Brain microvascular endothelial cell (primary cell): ENCODE measurements around the gene RAP1GAP.

Experiments
- DNase-seq: peaks from one replicate; pipeline ENCODE4 v3.0.0-alpha.2; 2020
- H3K27ac ChIP-seq: fragments of 250-450 bp; sonication (Bioruptor Pico); 2 replicates; pipeline ENCODE4 v1.5.1; 2020; ENCODE audit warnings: mild to moderate bottlenecking, moderate library complexity
- H3K27me3 ChIP-seq: fragments of 250-450 bp; sonication (Bioruptor Pico); replicated peaks from 2 replicates; pipeline ENCODE4 v1.5.1; 2020; ENCODE audit warnings: mild to moderate bottlenecking
- H3K36me3 ChIP-seq: fragments of 250-450 bp; sonication (Bioruptor Pico); replicated peaks from 2 replicates; pipeline ENCODE4 v1.5.1; 2020; ENCODE audit warnings: mild to moderate bottlenecking
- H3K4me3 ChIP-seq: 2 replicates; pipeline ENCODE4 v1.5.1; 2011; ENCODE audit warnings: low read depth, mild to moderate bottlenecking, control low read depth, low read length, moderate library complexity
- in situ Hi-C: cut with HindIII; loops from 2 replicates; pipeline ENCODE4 v1.10.0; 2017; ENCODE audit warnings: low sequenced_read_pairs, low pct_ligation_motif_present
- TF ChIP-seq, protein P1 (sequence below): IDR thresholded peaks from 2 replicates; pipeline ENCODE4 v1.5.1; 2011; ENCODE audit warnings: low read depth, mild to moderate bottlenecking, moderate library complexity, low read length, control low read depth, inconsistent platforms; ENCODE audit errors: missing control alignments

Gene RAP1GAP

DNA sequence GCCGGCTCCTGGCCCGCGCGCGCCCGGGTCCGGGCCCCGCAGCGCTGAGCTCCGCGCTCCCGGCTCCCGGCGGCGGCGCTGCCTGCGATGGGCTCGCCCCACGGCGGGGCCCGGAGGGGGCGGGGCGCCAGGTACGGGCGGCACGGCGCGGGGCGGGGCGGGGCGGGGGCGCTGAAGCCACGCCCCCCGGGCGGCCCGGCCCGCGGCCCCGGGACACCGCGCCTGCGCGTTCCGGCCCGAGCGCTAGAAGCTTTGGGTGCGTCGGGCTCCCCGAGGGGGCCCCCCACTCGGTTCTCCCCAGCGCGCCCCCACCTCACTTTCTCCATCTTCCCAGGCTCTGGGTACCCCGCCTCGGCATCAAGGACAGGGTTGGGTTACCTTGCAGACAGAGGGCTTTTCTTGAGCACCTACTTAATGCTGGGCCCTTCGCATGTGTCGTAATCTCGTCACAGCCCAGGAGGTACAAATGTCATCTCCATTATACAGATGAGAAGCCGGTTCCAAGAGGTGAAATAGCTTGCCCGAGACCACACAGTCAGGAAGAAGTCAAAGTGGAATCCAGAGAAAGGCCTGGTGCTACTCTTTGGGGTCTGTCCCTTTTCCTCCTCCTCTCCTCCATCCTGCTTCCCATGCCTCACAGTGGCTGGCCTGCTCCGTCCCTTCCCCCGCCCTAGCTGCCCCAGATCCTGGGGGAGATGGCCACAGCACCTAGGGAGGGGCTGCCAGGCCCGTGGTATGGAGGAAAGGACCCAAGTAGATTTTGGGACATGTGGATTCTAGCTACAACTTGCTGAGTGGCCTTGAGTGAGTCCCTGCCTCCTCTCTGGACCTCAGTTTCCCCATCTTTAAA lies 46.5 kb downstream of the RAP1GAP start:
- Histone ChIP-seq H3K36me3 (no peaks in the 10 kb centered on the region), H3K27me3 (peaks cover 17% of the 10 kb centered on the region), H3K27ac (no peak overlapping the region), H3K4me3 (peak overlapping the region; percentile 30)
- DNase-seq = no peak
- in situ Hi-C loops = no loop called here
- TF ChIP-seq, protein P1, sequence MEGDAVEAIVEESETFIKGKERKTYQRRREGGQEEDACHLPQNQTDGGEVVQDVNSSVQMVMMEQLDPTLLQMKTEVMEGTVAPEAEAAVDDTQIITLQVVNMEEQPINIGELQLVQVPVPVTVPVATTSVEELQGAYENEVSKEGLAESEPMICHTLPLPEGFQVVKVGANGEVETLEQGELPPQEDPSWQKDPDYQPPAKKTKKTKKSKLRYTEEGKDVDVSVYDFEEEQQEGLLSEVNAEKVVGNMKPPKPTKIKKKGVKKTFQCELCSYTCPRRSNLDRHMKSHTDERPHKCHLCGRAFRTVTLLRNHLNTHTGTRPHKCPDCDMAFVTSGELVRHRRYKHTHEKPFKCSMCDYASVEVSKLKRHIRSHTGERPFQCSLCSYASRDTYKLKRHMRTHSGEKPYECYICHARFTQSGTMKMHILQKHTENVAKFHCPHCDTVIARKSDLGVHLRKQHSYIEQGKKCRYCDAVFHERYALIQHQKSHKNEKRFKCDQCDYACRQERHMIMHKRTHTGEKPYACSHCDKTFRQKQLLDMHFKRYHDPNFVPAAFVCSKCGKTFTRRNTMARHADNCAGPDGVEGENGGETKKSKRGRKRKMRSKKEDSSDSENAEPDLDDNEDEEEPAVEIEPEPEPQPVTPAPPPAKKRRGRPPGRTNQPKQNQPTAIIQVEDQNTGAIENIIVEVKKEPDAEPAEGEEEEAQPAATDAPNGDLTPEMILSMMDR = no peak

DNA sequence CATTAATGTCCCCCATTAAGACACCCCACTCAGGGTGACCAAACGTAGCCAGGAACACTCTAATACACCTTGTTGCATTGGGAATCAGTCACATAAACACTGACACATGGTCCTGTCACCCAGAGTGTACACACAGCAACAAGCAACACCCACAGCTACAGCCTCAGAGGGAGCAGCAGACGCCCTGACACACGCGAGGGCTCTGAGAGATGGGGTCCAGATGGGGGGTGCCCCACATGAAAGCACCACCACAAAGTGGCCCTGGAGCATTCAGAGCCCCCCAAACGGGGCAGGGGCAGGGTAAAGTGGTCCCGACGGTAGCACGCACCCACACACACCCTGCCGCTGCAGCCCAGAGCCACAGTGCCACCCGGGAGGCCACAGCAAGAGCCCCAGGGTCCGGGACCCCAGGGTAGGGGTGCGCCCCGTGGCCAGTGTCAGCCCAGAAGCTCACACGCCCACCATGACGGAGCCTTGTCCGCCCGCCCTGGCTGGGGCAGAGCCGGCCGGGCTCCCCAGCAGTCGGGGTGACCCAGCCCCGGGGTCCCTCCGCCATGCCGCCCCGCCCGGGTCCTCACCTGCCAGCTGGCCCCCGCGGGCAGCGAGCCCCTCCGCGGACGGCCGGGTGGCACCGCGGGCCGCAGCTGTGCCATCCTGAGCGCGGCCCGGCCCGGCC lies 47.3 kb downstream of the RAP1GAP start:
- Histone ChIP-seq H3K27me3 (peaks cover 17% of the 10 kb centered on the region), H3K4me3 (no peak overlapping the region)
- in situ Hi-C loops = no loop called here

DNA sequence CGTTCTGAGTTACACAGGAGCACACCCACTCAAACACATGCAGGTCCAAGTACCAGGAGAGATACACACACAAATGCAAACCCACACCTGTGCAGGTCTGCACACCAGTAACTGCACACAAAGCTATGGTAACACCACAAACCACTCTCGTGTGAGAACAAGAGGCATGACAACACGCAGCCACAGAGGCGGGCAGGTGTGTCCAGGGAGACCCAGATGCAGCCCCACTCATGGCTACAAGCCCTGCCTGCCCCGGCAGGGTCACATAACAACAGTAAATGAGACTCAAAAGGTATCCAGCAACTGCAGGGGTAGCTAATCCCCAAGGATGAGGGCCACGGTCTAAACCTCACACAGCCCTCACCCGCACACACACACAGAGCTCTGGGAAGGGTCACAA lies 48.1 kb downstream of the RAP1GAP start:
- no peak overlapping the region for H3K27ac ChIP-seq
- in situ Hi-C loops = no loop called here

More for the DNA sequence above, 47.3 kb downstream of the RAP1GAP start:
- TF ChIP-seq, protein P1 = no peak
- no peak for DNase-seq
- H3K36me3 ChIP-seq = no peaks in the 10 kb centered on the region
- H3K27ac ChIP-seq = no peak overlapping the region

DNA sequence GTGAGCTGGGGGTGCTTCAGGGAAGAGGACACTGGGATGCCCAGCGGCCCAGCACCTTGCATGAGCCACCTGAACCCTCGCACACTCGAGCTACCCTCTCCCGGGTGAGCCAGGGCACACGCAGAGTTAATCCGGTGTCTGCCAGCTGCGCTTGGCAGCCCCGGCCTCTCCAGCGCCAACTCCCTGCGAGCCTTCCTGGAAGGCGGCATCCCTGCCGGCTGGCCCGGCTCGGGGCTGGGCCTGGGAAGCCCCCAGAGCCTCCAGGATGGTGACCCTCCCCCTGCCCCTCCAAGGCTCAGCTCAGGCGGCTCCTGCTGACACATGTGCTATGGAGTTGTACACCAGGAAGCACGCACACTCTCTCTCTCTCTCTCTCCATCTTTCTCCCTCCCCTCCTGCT lies 48.7 kb downstream of the RAP1GAP start:
- Histone ChIP-seq H3K27me3 (peaks cover 17% of the 10 kb centered on the region), H3K4me3 (no peak overlapping the region), H3K27ac (no peak overlapping the region), H3K36me3 (no peaks in the 10 kb centered on the region)
- TF ChIP-seq, protein P1 = no peak
- in situ Hi-C loops = no loop called here
- DNase-seq = no peak

More for the DNA sequence above, 48.1 kb downstream of the RAP1GAP start:
- no peak for DNase-seq
- TF ChIP-seq, protein P1 = no peak
- Histone ChIP-seq H3K36me3 (no peaks in the 10 kb centered on the region), H3K4me3 (no peak overlapping the region), H3K27me3 (peaks cover 17% of the 10 kb centered on the region)

DNA sequence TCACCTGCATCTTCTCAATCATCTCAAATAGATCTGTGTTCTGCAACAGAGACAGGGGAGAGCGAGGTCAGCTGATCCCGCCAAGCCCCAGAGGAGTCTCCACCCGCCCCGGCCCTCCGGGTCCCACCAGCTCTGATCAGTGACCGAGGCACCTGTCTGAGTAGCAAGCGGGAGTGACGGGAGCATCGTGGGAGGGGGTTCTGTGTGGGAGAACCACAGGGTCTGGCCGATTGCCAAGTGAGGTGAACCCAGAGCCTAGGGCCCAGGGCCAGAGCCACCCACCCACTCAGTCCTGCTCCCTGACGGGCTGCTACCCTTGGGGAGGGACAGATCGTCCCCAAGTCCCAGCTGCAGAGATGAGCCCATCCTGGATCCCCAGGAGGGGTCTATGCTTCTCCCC lies 49.1 kb downstream of the RAP1GAP start:
- H3K27me3 ChIP-seq = peaks cover 17% of the 10 kb centered on the region
- TF ChIP-seq, protein P1 = no peak
- H3K27ac ChIP-seq = no peak overlapping the region
- no peaks in the 10 kb centered on the region for H3K36me3 ChIP-seq
- H3K4me3 ChIP-seq = no peak overlapping the region
- in situ Hi-C loops = no loop called here
- no peak for DNase-seq
